IPS-NIHi7 (cell line): ENCODE results near the gene KIAA0232.
"Not testable (repeated sequence)": the region's sequence is repeated elsewhere in the genome, so short reads cannot be mapped to it uniquely, and the experiment has no call there.

Experiments
- DNase-seq: peaks from one replicate; pipeline ENCODE4 v3.0.0; 2012; ENCODE audit warnings: mixed read lengths; ENCODE audit errors: extremely low spot score

KIAA0232 gene

GRCh38 chr4:6885953-6886557, 103.5 kb downstream of the KIAA0232 start:
- DNase-seq = no peak

DNA sequence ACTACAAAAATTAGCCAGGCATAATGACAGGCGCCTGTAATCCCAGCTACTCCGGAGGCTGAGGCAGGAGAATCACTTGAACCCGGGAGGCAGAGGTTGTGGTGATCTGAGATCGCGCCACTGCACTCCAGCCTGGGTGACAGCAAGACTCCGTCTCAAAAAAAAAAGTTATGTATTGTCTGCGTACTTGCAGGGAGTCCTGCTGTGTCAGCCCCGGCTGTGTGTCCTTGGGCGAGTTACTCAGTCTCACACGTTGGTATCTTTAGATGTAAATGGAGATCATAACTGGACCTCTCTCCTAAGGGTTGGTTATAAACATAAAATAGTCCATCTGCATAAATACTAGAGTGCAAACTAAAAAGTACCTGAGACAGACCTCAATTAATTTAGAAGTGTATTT, 104.4 kb downstream of the KIAA0232 start:
- DNase-seq = no peak

DNA sequence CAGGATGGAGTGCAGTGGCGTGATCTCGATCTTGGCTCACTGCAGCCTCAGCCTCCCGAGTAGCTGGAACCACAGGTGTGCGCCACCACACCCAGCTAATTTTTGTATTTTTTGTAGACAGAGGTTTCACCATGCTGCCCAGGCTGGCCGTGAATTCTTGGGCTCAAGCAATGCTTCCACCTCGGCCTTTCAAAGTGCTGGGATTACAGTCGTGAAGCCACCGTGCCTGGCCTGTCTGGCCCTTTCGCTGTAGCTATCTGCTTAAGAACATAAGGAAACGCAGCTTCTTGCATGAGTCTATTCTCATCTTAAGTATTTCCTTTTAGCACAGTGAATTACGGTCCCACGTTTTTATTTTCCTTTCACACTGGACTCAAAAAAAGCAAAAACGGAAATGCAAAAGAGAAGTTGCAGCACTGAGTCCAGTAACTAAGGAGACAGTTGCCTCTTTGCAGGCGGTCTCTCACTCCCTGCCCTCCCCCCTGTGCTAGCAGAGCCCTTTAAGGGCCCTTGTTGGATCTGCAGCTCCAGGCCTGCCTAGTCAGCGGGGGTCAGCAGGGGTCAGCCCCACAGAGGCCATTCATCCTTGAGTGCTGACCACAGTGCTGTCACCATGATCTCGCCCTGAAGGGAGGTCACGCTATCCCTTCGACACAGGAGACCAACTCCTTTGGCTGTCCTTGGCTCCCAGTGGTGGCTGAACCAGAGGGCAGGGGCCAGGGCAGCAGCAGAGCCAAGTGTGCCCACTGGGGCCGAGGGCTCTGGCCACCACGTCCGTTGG, 105.3 kb downstream of the KIAA0232 start:
- no peak for DNase-seq

DNA sequence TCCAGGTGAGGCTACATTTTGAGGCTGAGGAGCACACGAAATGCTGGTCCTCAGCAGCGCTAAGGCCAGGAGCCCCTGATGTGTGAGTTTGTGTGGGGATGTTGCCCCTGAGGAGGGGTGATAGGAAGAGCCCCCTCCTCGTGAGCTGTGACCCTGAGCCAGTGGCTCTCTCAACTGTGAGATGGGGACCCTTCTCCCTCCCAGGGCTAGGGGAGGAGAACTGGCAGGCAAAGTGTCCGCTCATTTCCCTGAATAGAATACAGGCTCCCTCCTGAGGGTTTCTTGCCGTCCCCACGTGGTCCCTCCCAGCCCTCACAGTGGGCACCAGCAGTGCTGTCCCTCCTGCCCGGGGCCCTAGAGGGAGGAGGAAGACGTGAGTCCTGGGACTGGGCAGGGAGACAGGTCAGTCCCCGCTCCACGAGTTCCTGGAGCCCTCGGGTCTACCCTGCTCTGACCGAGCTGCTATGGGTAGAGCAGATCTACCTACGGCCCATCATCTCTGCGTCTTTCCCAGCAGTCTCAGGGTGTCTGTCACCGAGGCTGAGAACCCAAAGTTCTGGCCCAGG, 106.1 kb downstream of the KIAA0232 start:
- DNase-seq = no peak

- no peak for DNase-seq
These were observed 106.7 kb downstream of the KIAA0232 start for GRCh38 chr4:6889101-6889735.

GRCh38 chr4:6889736-6890324, 107.3 kb downstream of the KIAA0232 start:
- no peak for DNase-seq

- DNase-seq = no peak
These were observed 107.8 kb downstream of the KIAA0232 start for GRCh38 chr4:6890358-6890757.

- DNase-seq = not testable (repeated sequence)
These were observed 108.4 kb downstream of the KIAA0232 start for GRCh38 chr4:6890971-6891370.

- DNase-seq = no peak
These were observed 109.1 kb downstream of the KIAA0232 start for GRCh38 chr4:6891436-6892170.

- DNase-seq = peak; percentile 53
These were observed 109.8 kb downstream of the KIAA0232 start for GRCh38 chr4:6892190-6892908.

DNA sequence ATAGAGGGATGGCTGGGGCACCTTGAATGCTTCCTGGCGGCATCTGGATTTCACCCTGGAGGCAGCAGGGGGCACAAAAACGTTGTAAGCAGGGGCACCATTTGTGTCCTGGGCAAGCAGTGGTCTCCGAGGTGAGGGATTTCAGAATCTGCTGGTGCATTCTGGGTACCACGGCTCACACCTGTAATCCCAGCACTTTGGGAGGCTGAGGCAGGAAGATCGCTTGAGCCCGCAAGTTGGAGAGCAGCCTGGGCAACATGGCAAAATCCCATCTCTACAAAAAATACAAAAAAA, 110.3 kb downstream of the KIAA0232 start:
- no peak for DNase-seq

- DNase-seq = no peak
These were observed 111.0 kb downstream of the KIAA0232 start for GRCh38 chr4:6893449-6894085.

DNA sequence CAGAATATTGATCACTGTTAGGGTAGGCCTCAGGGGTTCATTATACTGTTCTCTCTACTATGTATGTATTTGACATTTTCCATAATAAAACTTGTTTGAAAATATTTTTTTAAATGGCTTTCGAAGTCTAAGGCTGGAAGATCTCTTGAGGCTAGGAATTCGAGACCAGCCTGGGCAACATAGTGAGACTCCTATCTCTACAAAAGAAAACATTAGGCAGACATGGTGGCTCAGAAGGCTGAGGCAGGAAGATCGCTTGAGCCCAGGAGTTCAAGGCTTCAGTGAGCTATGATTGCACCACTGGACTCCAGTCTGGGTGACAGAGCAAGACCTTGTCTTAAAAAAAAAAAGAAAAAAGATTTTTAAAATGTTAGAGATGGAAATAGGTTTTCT, 111.6 kb downstream of the KIAA0232 start:
- DNase-seq = no peak

DNA sequence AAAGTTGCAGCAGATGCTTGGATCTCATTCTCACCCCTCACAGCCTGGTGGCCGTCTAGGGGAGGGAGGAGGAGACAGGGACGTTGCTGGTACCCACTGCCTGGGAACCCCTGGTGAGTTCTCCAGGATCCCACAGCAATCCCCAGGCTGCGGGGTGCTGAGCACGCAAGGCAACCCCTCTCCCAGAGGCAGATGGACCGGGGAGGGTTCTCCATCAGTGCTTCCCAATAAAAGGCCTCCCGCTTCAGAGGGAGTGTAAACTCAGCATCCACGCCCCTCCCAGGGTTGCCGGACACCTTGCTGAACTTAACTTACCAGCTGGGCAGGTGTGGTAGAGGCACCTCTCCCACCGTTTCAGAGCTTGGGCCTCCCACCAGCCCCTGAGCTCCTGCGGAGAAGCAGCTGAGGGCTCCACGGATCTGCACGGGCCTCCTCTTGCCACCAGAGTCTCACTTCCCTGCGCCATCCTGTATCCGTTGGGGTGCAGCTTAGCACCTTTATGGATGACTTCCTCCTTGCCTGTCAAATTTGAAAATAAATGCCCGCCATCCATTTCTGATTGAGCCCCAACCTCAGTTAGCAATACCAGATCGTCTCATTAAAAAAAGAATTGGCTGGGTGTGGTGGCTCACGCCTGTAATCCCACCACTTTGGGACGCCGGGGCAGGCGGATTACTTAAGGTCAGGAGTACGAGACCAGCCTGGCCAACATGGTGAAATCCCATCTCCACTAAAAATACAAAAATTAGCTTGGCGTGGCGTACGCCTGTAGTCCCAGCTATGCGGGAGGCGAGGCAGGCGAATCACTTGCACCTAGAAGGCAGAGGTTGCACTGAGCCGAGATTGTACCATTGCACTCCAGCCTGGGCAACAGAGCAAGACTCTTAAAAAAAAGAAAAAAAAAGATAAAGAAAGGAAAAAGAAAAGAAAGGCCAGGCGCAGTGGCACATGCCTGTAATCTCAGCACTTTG, 112.3 kb downstream of the KIAA0232 start:
- no peak for DNase-seq

DNA sequence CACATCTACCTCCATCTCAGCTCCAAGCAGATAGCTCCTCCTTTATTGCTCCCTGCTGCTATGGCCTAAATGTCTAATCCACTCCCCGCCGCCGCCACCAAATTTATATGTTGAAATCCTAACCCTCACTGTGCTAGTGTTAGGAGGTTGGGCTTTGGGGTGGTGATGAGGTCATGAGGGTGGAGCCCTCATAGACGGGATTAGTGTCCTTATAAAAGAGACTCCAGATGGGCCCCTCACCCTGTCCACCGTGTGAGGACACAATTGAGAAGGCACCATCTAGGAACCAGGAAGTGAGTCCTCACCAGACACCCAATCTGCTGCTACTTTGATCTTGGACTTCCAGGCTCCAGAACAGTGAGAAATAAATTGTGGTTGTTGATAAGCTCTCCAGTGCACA, 113.5 kb downstream of the KIAA0232 start:
- DNase-seq = no peak

- no peak for DNase-seq
These were observed 116.2 kb downstream of the KIAA0232 start for GRCh38 chr4:6898763-6899162.

- no peak for DNase-seq
These were observed 117.8 kb downstream of the KIAA0232 start for GRCh38 chr4:6900181-6900812.

GRCh38 chr4:6900956-6901355, 118.4 kb downstream of the KIAA0232 start:
- DNase-seq = no peak
